ENCODE results near the gene FRAS1. TPM values are rescaled to one million over a fixed set of nuclear protein-coding genes. Genes with fewer than 3 reads are reported as not detected.
A peak's percentile ranks its signal among the peaks of the same experiment; 100 is the strongest.

Gene FRAS1
- total RNA-seq, 1 experiment from 2014 or later, result 3.4 TPM

GRCh38 chr4:78058591-78059523 lies 1.7 kb downstream of the FRAS1 start:
- no peaks in the 10 kb centered on the region for H3K27me3 ChIP-seq (ENCODE audit: low read length)
- BruUV-seq (replicated peaks), result no TSS peak
- H3K27ac ChIP-seq (ENCODE audit: low read length), result 0 out of 2 replicates have a peak overlapping the region, but pooled peaks have one; percentile 11
- H3K79me2 ChIP-seq (ENCODE audit: low read length), result peaks cover 14% of the 10 kb centered on the region
- peak overlapping the region; percentile 96 for H3K4me2 ChIP-seq (ENCODE audit: low read length)
- ChIA-PET POLR2A (ENCODE audit: unreplicated experiment) (interaction anchor here (0.6 to 0.8 kb wide), 5 partner anchors 10 to 718 kb away, joined by 3 to 6 read pairs (median 5); no protein-coding TSS in a partner anchor), CTCF (interaction anchor here (0.6 to 1.4 kb wide), 9 partner anchors 44 to 510 kb away, joined by 3 to 6 read pairs (median 4); no protein-coding TSS in a partner anchor)
- no peaks in the 10 kb centered on the region for H3F3A ChIP-seq (ENCODE audit: low read length, unreplicated experiment)
- H2AFZ ChIP-seq (ENCODE audit: low read length), result peak overlapping the region; percentile 96
- intact Hi-C loops (cut with micrococcal nuclease), result loop anchor here (1.0 to 5.0 kb wide), 4 partner anchors 64 to 508 kb away; partner anchors contain the start of gene MRPL1
- H3K9me2 ChIP-seq (replicated peaks; ENCODE audit: low read length), result no peaks in the 10 kb centered on the region
- DNase-seq (peak; percentile 46), ATAC-seq (peak; percentile 23)
- H3K4me3 ChIP-seq (ENCODE audit: low read length), result peak overlapping the region; percentile 89
- no peaks in the 10 kb centered on the region for H3K36me3 ChIP-seq (ENCODE audit: low read depth, low read length)
- no peak for TF ChIP-seq EZH2phosphoT487 (IDR thresholded peaks at IDR 0.05; ENCODE audit: borderline replicate concordance, low read length)
- H3K9ac ChIP-seq (ENCODE audit: low read length), result peak overlapping the region; percentile 32
- peaks cover 4% of the 10 kb centered on the region; the same call in 1 of the 2 replicates for H3K4me1 ChIP-seq (ENCODE audit: insufficient read depth, low read length)
- no peaks in the 10 kb centered on the region for H4K20me1 ChIP-seq (ENCODE audit: low read length)
- H3K9me3 ChIP-seq (ENCODE audit: low read length), result no peaks in the 10 kb centered on the region

GRCh38 chr4:78059524-78059889 lies 2.4 kb downstream of the FRAS1 start:
- ChIA-PET POLR2A (ENCODE audit: unreplicated experiment) (interaction anchor here (0.6 to 0.8 kb wide), 3 partner anchors 9 to 510 kb away, joined by 5 to 6 read pairs (median 5); no protein-coding TSS in a partner anchor), CTCF (interaction anchor here (0.6 to 1.4 kb wide), 11 partner anchors 45 to 510 kb away, joined by 3 to 6 read pairs (median 3); no protein-coding TSS in a partner anchor)
- Histone ChIP-seq H3K27ac (ENCODE audit: low read length) (no peak overlapping the region), H4K20me1 (ENCODE audit: low read length) (no peaks in the 10 kb centered on the region), H3K4me1 (ENCODE audit: insufficient read depth, low read length) (peaks cover 4% of the 10 kb centered on the region; the same call in 1 of the 2 replicates), H2AFZ (ENCODE audit: low read length) (peak overlapping the region; percentile 96), H3K9ac (ENCODE audit: low read length) (peak overlapping the region; percentile 32; the same call in 1 of the 2 replicates), H3K9me3 (ENCODE audit: low read length) (no peaks in the 10 kb centered on the region), H3K36me3 (ENCODE audit: low read depth, low read length) (no peaks in the 10 kb centered on the region), H3K9me2 (replicated peaks; ENCODE audit: low read length) (no peaks in the 10 kb centered on the region), H3K27me3 (ENCODE audit: low read length) (no peaks in the 10 kb centered on the region), H3K4me3 (ENCODE audit: low read length) (peak overlapping the region; percentile 89), H3F3A (ENCODE audit: low read length, unreplicated experiment) (no peaks in the 10 kb centered on the region), H3K79me2 (ENCODE audit: low read length) (peaks cover 14% of the 10 kb centered on the region), H3K4me2 (ENCODE audit: low read length) (peak overlapping the region; percentile 96)
- no TSS peak for BruUV-seq (replicated peaks)
- intact Hi-C loops (cut with micrococcal nuclease), result loop anchor here (1.0 to 5.0 kb wide), 4 partner anchors 65 to 508 kb away; partner anchors contain the start of gene MRPL1
- TF ChIP-seq EZH2 (IDR thresholded peaks at IDR 0.05; ENCODE audit: low read length, unreplicated experiment) (no peak), CTCF (conservative IDR thresholded peaks at IDR 0.05; ENCODE audit: low read depth, low read length) (peak; percentile 72)
- ATAC-seq (peak; percentile 25), DNase-seq (peak; percentile 84)

- Histone ChIP-seq H3K4me2 (ENCODE audit: low read length) (no peak overlapping the region), H3K27me3 (ENCODE audit: low read length) (no peaks in the 10 kb centered on the region), H3K9me3 (ENCODE audit: low read length) (no peaks in the 10 kb centered on the region), H3K36me3 (ENCODE audit: low read depth, low read length) (no peaks in the 10 kb centered on the region), H3F3A (ENCODE audit: low read length, unreplicated experiment) (no peaks in the 10 kb centered on the region), H4K20me1 (ENCODE audit: low read length) (no peaks in the 10 kb centered on the region), H2AFZ (ENCODE audit: low read length) (no peak overlapping the region), H3K4me1 (ENCODE audit: insufficient read depth, low read length) (peaks cover 4% of the 10 kb centered on the region; the same call in 1 of the 2 replicates), H3K9me2 (replicated peaks; ENCODE audit: low read length) (no peaks in the 10 kb centered on the region), H3K9ac (ENCODE audit: low read length) (no peak overlapping the region), H3K79me2 (ENCODE audit: low read length) (peaks cover 14% of the 10 kb centered on the region), H3K4me3 (ENCODE audit: low read length) (no peak overlapping the region), H3K27ac (ENCODE audit: low read length) (no peak overlapping the region)
- ChIA-PET CTCF (interaction anchor here (0.6 to 1.4 kb wide), 7 partner anchors 46 to 474 kb away, joined by 3 to 6 read pairs (median 3); no protein-coding TSS in a partner anchor), POLR2A (ENCODE audit: unreplicated experiment) (interaction anchor here (0.6 kb wide), 2 partner anchors 9 to 39 kb away, joined by 5 read pairs; no protein-coding TSS in a partner anchor)
- intact Hi-C loops (cut with micrococcal nuclease), result loop anchor here (1.0 to 5.0 kb wide), 4 partner anchors 65 to 507 kb away; partner anchors contain the start of gene MRPL1
- DNase-seq (no peak), ATAC-seq (no peak)
- TF ChIP-seq EZH2phosphoT487 (IDR thresholded peaks at IDR 0.05; ENCODE audit: borderline replicate concordance, low read length) (no peak), EZH2 (IDR thresholded peaks at IDR 0.05; ENCODE audit: low read length, unreplicated experiment) (no peak), CTCF (conservative IDR thresholded peaks at IDR 0.05; ENCODE audit: low read depth, low read length) (no peak)
- BruUV-seq (replicated peaks), result no TSS peak
These were observed 2.8 kb downstream of the FRAS1 start for GRCh38 chr4:78059938-78060337.

Data from PC-3 (cell line).